GM19035 (cell line): ENCODE measurements around the gene FST.

Experiments
- ATAC-seq: cut with Tn5 transposase; IDR thresholded peaks from one replicate; pipeline ENCODE4 v1.9.1; 2021; ENCODE audit not compliant: unreplicated experiment

FST gene

GRCh38 chr5:53480416-53481158, at the start of gene FST:
FST (plus strand) TSS chr5:53480629; CDS start chr5:53480792, 163 bp downstream.
- ATAC-seq = no peak

- ATAC-seq = no peak
Observed at GRCh38 chr5:53431665-53432064, 48.8 kb upstream of the FST start.

- ATAC-seq = no peak
Observed at GRCh38 chr5:53433026-53433425, 47.4 kb upstream of the FST start.

GRCh38 chr5:53434541-53434940, 45.9 kb upstream of the FST start:
- no peak for ATAC-seq

GRCh38 chr5:53436480-53437191, 43.8 kb upstream of the FST start:
- ATAC-seq = no peak

- no peak for ATAC-seq
Observed at GRCh38 chr5:53438079-53438478, 42.4 kb upstream of the FST start.

- ATAC-seq = no peak
Observed at GRCh38 chr5:53438486-53439472, 41.6 kb upstream of the FST start.

- no peak for ATAC-seq
Observed at GRCh38 chr5:53442961-53443360, 37.5 kb upstream of the FST start.

- ATAC-seq = no peak
Observed at GRCh38 chr5:53445569-53445968, 34.9 kb upstream of the FST start.

GRCh38 chr5:53446908-53447307, 33.5 kb upstream of the FST start:
- no peak for ATAC-seq

GRCh38 chr5:53448851-53449250, 31.6 kb upstream of the FST start:
- ATAC-seq = no peak

GRCh38 chr5:53453898-53454718, 26.3 kb upstream of the FST start:
- ATAC-seq = no peak

- no peak for ATAC-seq
Observed at GRCh38 chr5:53454719-53455000, 25.8 kb upstream of the FST start.

- ATAC-seq = no peak
Observed at GRCh38 chr5:53456366-53456765, 24.1 kb upstream of the FST start.

- ATAC-seq = no peak
Observed at GRCh38 chr5:53463909-53464621, 16.4 kb upstream of the FST start.

- ATAC-seq = no peak
Observed at GRCh38 chr5:53464722-53465121, 15.7 kb upstream of the FST start.

GRCh38 chr5:53469946-53470687, 10.3 kb upstream of the FST start:
- ATAC-seq = no peak

GRCh38 chr5:53472279-53472678, 8.2 kb upstream of the FST start:
- ATAC-seq = no peak

GRCh38 chr5:53472720-53473510, 7.5 kb upstream of the FST start:
- no peak for ATAC-seq
